Astrocyte (in vitro differentiated cells and primary cell): Measurements from ENCODE around the gene AK9. TPM values are rescaled to one million over a fixed set of nuclear protein-coding genes. Genes with fewer than 3 reads are reported as not detected.

Experiments used
- DNase-seq: peaks from one replicate; pipeline ENCODE4 v3.0.0-alpha.2; 2010; ENCODE audit warnings: low read depth
- FAIRE-seq: peaks from 2 replicates; lab custom pipeline; 2011; peaks lifted over from hg19 to GRCh38; lab: Jason Lieb, UNC
- H2AFZ ChIP-seq: 2 replicates; pipeline ENCODE4 v1.6.0; 2012; ENCODE audit warnings: low read depth, low read length, inconsistent platforms
- H3K27ac ChIP-seq: 2 replicates; pipeline ENCODE4 v1.5.1; 2011; ENCODE audit warnings: low read depth, low read length, inconsistent platforms
- H3K27me3 ChIP-seq: 2 replicates; pipeline ENCODE4 v1.6.0; 2011; ENCODE audit warnings: low read length, inconsistent platforms; ENCODE audit not compliant: insufficient read depth
- H3K36me3 ChIP-seq: 2 replicates; pipeline ENCODE4 v1.5.1; 2011; ENCODE audit warnings: low read length, inconsistent platforms; ENCODE audit not compliant: insufficient read depth
- H3K4me1 ChIP-seq: 2 replicates; pipeline ENCODE4 v1.5.1; 2011; ENCODE audit warnings: low read length, inconsistent platforms; ENCODE audit not compliant: insufficient read depth
- H3K4me2 ChIP-seq: 2 replicates; pipeline ENCODE4 v1.6.0; 2012; ENCODE audit warnings: low read length, inconsistent platforms
- H3K4me3 ChIP-seq: 2 replicates; pipeline ENCODE4 v1.5.1; 2011; ENCODE audit warnings: low read depth, mild to moderate bottlenecking, low read length, inconsistent platforms; ENCODE audit not compliant: insufficient read depth
- H3K79me2 ChIP-seq: 2 replicates; pipeline ENCODE4 v1.6.0; 2012; ENCODE audit warnings: mild to moderate bottlenecking, low read length, inconsistent platforms; ENCODE audit not compliant: insufficient read depth
- H3K9ac ChIP-seq: 2 replicates; pipeline ENCODE4 v1.6.0; 2012; ENCODE audit warnings: mild to moderate bottlenecking, low read length, inconsistent platforms
- H3K9me3 ChIP-seq: 2 replicates; pipeline ENCODE4 v1.5.1; 2012; ENCODE audit warnings: low read depth, mild to moderate bottlenecking, low read length, inconsistent platforms; ENCODE audit not compliant: insufficient read depth
- H4K20me1 ChIP-seq: 2 replicates; pipeline ENCODE4 v1.6.0; 2012; ENCODE audit warnings: low read length, inconsistent platforms; ENCODE audit not compliant: insufficient read depth
- H3K27ac Mint-ChIP-seq: one replicate; pipeline ENCODE4 v1.8.0; 2021; ENCODE audit warnings: mild to moderate bottlenecking, mixed read lengths; ENCODE audit not compliant: unreplicated experiment
- H3K27me3 Mint-ChIP-seq: one replicate; pipeline ENCODE4 v1.8.0; 2021; ENCODE audit warnings: low read depth, mixed read lengths; ENCODE audit not compliant: unreplicated experiment
- H3K36me3 Mint-ChIP-seq: one replicate; pipeline ENCODE4 v1.8.0; 2021; ENCODE audit warnings: low read depth, mixed read lengths; ENCODE audit not compliant: unreplicated experiment
- H3K4me1 Mint-ChIP-seq: one replicate; pipeline ENCODE4 v1.8.0; 2021; ENCODE audit warnings: low read depth, mixed read lengths; ENCODE audit not compliant: unreplicated experiment
- H3K4me3 Mint-ChIP-seq: one replicate; pipeline ENCODE4 v1.8.0; 2021; ENCODE audit warnings: mild to moderate bottlenecking, moderate library complexity, mixed read lengths; ENCODE audit not compliant: unreplicated experiment
- H3K9me3 Mint-ChIP-seq: one replicate; pipeline ENCODE4 v1.8.0; 2021; ENCODE audit warnings: mild to moderate bottlenecking, mixed read lengths; ENCODE audit not compliant: unreplicated experiment
- EZH2 ChIP-seq: IDR thresholded peaks from 2 replicates; pipeline ENCODE4 v1.6.1; 2012; ENCODE audit warnings: mild to moderate bottlenecking, low read length, inconsistent platforms; ENCODE audit not compliant: insufficient read depth
- total RNA-seq: library from RNA; stranded (reverse); gene quantifications from 2 replicates; pipeline ENCODE4 v1.2.1, GENCODE V29; 2021
- TF ChIP-seq, protein P1 (sequence below): IDR thresholded peaks from 2 replicates; pipeline ENCODE4 v1.5.1; 2011; ENCODE audit warnings: low read depth, mild to moderate bottlenecking, inconsistent platforms, low read length, moderate library complexity; ENCODE audit not compliant: insufficient read depth

Gene AK9
- total RNA-seq, 1 donor from 2014 or later = 3.4 TPM

DNA sequence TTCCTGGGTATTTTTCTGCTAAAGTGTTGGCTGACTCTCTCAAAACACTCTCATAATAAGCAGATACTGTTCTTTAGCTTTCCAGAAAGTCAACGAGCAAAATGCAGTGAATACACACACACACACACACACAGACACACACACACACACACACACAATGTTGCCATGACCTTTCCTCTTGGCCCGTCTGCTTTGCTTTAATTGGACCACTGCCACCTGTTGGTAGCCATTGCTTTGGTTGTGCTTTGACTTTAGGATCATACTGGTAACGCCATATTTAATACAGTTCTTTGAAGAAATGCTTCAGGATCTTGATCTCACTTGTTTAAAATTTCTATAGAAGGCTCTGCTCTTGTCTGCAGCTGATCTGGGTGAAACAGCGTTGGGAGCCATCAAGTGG, 4.5 kb upstream of the AK9 start:
- H3K9me3 ChIP-seq = no peaks in the 10 kb centered on the region
- no peaks in the 10 kb centered on the region for H3K36me3 ChIP-seq
- no peak overlapping the region for H3K4me2 ChIP-seq
- Mint-ChIP-seq H3K27me3 (no peaks in the 10 kb centered on the region), H3K36me3 (no peaks in the 10 kb centered on the region), H3K4me3 (no peak overlapping the region), H3K4me1 (no peaks in the 10 kb centered on the region), H3K9me3 (no peaks in the 10 kb centered on the region), H3K27ac (no peak overlapping the region)
- peaks cover 5% of the 10 kb centered on the region for H3K4me1 ChIP-seq
- DNase-seq (no peak), FAIRE-seq (no peak)
- H3K79me2 ChIP-seq = no peaks in the 10 kb centered on the region
- no peak overlapping the region for H3K9ac ChIP-seq
- H2AFZ ChIP-seq = no peak overlapping the region
- no peak overlapping the region for H3K4me3 ChIP-seq
- no peaks in the 10 kb centered on the region for H4K20me1 ChIP-seq
- H3K27ac ChIP-seq = no peak overlapping the region
- TF ChIP-seq, protein P1, sequence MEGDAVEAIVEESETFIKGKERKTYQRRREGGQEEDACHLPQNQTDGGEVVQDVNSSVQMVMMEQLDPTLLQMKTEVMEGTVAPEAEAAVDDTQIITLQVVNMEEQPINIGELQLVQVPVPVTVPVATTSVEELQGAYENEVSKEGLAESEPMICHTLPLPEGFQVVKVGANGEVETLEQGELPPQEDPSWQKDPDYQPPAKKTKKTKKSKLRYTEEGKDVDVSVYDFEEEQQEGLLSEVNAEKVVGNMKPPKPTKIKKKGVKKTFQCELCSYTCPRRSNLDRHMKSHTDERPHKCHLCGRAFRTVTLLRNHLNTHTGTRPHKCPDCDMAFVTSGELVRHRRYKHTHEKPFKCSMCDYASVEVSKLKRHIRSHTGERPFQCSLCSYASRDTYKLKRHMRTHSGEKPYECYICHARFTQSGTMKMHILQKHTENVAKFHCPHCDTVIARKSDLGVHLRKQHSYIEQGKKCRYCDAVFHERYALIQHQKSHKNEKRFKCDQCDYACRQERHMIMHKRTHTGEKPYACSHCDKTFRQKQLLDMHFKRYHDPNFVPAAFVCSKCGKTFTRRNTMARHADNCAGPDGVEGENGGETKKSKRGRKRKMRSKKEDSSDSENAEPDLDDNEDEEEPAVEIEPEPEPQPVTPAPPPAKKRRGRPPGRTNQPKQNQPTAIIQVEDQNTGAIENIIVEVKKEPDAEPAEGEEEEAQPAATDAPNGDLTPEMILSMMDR = no peak
- no peak for TF ChIP-seq EZH2
- H3K27me3 ChIP-seq = no peaks in the 10 kb centered on the region

DNA sequence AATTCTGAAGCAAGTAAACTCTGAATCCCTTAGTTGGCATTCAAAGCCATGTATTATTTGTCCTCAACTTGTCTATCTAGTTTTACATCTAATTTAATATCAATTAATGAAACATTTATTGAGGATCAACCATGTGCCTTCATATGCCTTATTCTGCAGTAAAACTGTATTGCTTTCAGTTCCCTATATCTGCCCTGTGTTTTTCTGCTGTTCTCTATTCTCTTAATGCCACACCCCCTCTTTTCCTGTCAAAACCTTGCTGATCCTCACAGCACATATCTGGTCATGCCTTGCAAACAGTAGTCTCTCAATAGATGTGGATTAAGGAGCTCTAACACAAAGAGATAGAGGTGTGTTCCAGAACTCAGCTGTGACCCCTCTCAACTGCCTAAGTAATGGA, 2.1 kb upstream of the AK9 start:
- H3K9ac ChIP-seq = no peak overlapping the region
- H3K27me3 Mint-ChIP-seq = peaks cover 13% of the 10 kb centered on the region
- no peak overlapping the region for H3K4me3 ChIP-seq
- H3K4me1 Mint-ChIP-seq = no peaks in the 10 kb centered on the region
- no peaks in the 10 kb centered on the region for H3K79me2 ChIP-seq
- no peaks in the 10 kb centered on the region for H3K9me3 Mint-ChIP-seq
- peaks cover 8% of the 10 kb centered on the region for H3K4me1 ChIP-seq
- no peak overlapping the region for H2AFZ ChIP-seq
- no peak for TF ChIP-seq EZH2
- TF ChIP-seq, protein P1 = no peak
- H3K27me3 ChIP-seq = no peaks in the 10 kb centered on the region
- no peaks in the 10 kb centered on the region for H3K9me3 ChIP-seq
- H3K27ac ChIP-seq = no peak overlapping the region
- H3K27ac Mint-ChIP-seq = no peak overlapping the region
- H3K36me3 ChIP-seq = no peaks in the 10 kb centered on the region
- FAIRE-seq (no peak), DNase-seq (no peak)
- no peaks in the 10 kb centered on the region for H4K20me1 ChIP-seq
- no peak overlapping the region for H3K4me2 ChIP-seq
- H3K36me3 Mint-ChIP-seq = no peaks in the 10 kb centered on the region
- no peak overlapping the region for H3K4me3 Mint-ChIP-seq

DNA sequence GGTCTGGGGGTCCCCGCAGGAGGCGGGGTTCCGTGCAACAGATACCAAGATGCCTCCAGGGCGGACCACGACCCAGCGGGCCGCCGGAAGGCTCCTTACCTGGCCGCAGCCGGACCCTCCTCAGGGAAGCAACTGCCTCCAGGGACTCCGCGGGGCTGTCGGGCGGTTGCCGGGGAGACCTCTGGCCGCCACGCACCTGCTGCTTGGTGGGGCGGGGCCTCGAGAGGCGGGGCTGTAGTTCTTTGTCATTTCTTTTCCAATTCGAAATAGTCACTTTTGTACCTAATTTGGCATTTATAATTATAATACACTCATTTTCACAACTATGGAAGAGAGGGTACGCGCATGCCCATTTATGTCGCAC, 647 bp downstream of the AK9 start:
- peak overlapping the region; percentile 98 for H3K4me2 ChIP-seq
- FAIRE-seq (no peak), DNase-seq (no peak)
- TF ChIP-seq, protein P1 = no peak
- TF ChIP-seq EZH2 = no peak
- peak overlapping the region; percentile 57 for H3K27ac ChIP-seq
- H3K9me3 ChIP-seq = no peaks in the 10 kb centered on the region
- no peaks in the 10 kb centered on the region for H3K9me3 Mint-ChIP-seq
- H3K4me1 Mint-ChIP-seq = peaks cover 2% of the 10 kb centered on the region
- peak overlapping the region; percentile 96 for H2AFZ ChIP-seq
- H4K20me1 ChIP-seq = no peaks in the 10 kb centered on the region
- peak overlapping the region; percentile 83 for H3K27ac Mint-ChIP-seq
- H3K27me3 ChIP-seq = no peaks in the 10 kb centered on the region
- H3K4me3 Mint-ChIP-seq = peak overlapping the region; percentile 97
- peak overlapping the region; percentile 83 for H3K9ac ChIP-seq
- H3K79me2 ChIP-seq = no peaks in the 10 kb centered on the region
- no peaks in the 10 kb centered on the region for H3K36me3 ChIP-seq
- H3K36me3 Mint-ChIP-seq = no peaks in the 10 kb centered on the region
- peaks cover 13% of the 10 kb centered on the region for H3K27me3 Mint-ChIP-seq
- H3K4me3 ChIP-seq = peak overlapping the region; percentile 86
- peaks cover 17% of the 10 kb centered on the region for H3K4me1 ChIP-seq
